ENCODE data around the gene TRIM33.
"Not testable (repeated sequence)": the region's sequence is repeated elsewhere in the genome, so short reads cannot be mapped to it uniquely, and the experiment has no call there.

TRIM33 gene

GRCh38 chr1:114462341-114462740, 48.7 kb downstream of the TRIM33 start:
- DNase-seq: no peak

GRCh38 chr1:114458237-114458777, 52.7 kb downstream of the TRIM33 start:
- DNase-seq: no peak

GRCh38 chr1:114457675-114458236, 53.2 kb downstream of the TRIM33 start:
- DNase-seq: no peak

- DNase-seq: no peak
These were observed 54.4 kb downstream of the TRIM33 start for GRCh38 chr1:114456586-114456985.

- no peak for DNase-seq
These were observed 55.8 kb downstream of the TRIM33 start for GRCh38 chr1:114455102-114455785.

- no peak for DNase-seq
These were observed 56.5 kb downstream of the TRIM33 start for GRCh38 chr1:114454539-114454938.

GRCh38 chr1:114453361-114453784, 57.6 kb downstream of the TRIM33 start:
- no peak for DNase-seq

- no peak for DNase-seq
These were observed 62.5 kb downstream of the TRIM33 start for GRCh38 chr1:114448370-114449036.

GRCh38 chr1:114446198-114446597, 64.8 kb downstream of the TRIM33 start:
- DNase-seq: no peak

- DNase-seq: not testable (repeated sequence)
These were observed 67.8 kb downstream of the TRIM33 start for GRCh38 chr1:114443226-114443625.

- DNase-seq: no peak
These were observed 69.7 kb downstream of the TRIM33 start for GRCh38 chr1:114441332-114441731.

GRCh38 chr1:114439369-114439768, 71.6 kb downstream of the TRIM33 start:
- DNase-seq: no peak

- no peak for DNase-seq
These were observed 73.2 kb downstream of the TRIM33 start for GRCh38 chr1:114437812-114438211.

- no peak for DNase-seq
These were observed 74.2 kb downstream of the TRIM33 start for GRCh38 chr1:114436799-114437198.

- DNase-seq: no peak
These were observed 75.8 kb downstream of the TRIM33 start for GRCh38 chr1:114435088-114435715.

GRCh38 chr1:114431026-114431425, 80.0 kb downstream of the TRIM33 start:
- DNase-seq: no peak

GRCh38 chr1:114428083-114428754, 82.8 kb downstream of the TRIM33 start:
- DNase-seq: no peak

GRCh38 chr1:114427612-114428011, 83.4 kb downstream of the TRIM33 start:
- DNase-seq: no peak

GRCh38 chr1:114423455-114423854, 87.5 kb downstream of the TRIM33 start:
- no peak for DNase-seq

GRCh38 chr1:114418948-114419347, 92.1 kb downstream of the TRIM33 start:
- DNase-seq: not testable (repeated sequence)

- DNase-seq: no peak
These were observed 113.4 kb downstream of the TRIM33 start for GRCh38 chr1:114397601-114398000.

- DNase-seq: no peak
These were observed 115.1 kb downstream of the TRIM33 start for GRCh38 chr1:114395863-114396262.

- no peak for DNase-seq
These were observed 120.0 kb downstream of the TRIM33 start for GRCh38 chr1:114390960-114391359.

All from NCI-H2081 treated with DMSO at 0.1 percent for 48 hours (cell line).